H9 (cell line): ENCODE data around the gene SLC38A5. TPM values are rescaled to one million over a fixed set of nuclear protein-coding genes. Genes with fewer than 3 reads are reported as not detected.

ENCODE experiments used
- DNase-seq: peaks from one replicate; pipeline ENCODE4 v3.0.0-alpha.2; 2017
- H2AFZ ChIP-seq: one replicate; pipeline ENCODE4 v1.6.1; 2013; ENCODE audit warnings: mild to moderate bottlenecking, low read length, control low read depth, moderate library complexity
- H2AK5ac ChIP-seq: 2 replicates; pipeline ENCODE4 v1.6.1; 2013; ENCODE audit warnings: low read length, control low read depth, mixed read lengths; ENCODE audit not compliant: insufficient read length
- H2BK120ac ChIP-seq: one replicate; pipeline ENCODE4 v1.6.1; 2013; ENCODE audit warnings: low read depth, mild to moderate bottlenecking, low read length, control low read depth, inconsistent platforms; ENCODE audit not compliant: poor library complexity, severe bottlenecking
- H2BK12ac ChIP-seq: 2 replicates; pipeline ENCODE4 v1.6.1; 2013; ENCODE audit warnings: low read length, control low read depth, mixed read lengths, low read depth; ENCODE audit not compliant: insufficient read length
- H2BK15ac ChIP-seq: 2 replicates; pipeline ENCODE4 v1.6.1; 2013; ENCODE audit warnings: low read depth, low read length, control low read depth
- H2BK20ac ChIP-seq: one replicate; pipeline ENCODE4 v1.6.1; 2013; ENCODE audit warnings: low read depth, mild to moderate bottlenecking, low read length, control low read depth, inconsistent platforms; ENCODE audit not compliant: poor library complexity, severe bottlenecking
- H2BK5ac ChIP-seq: 2 replicates; pipeline ENCODE4 v1.6.1; 2013; ENCODE audit warnings: low read length, control low read depth, mixed read lengths; ENCODE audit not compliant: insufficient read length
- H3K14ac ChIP-seq: 2 replicates; pipeline ENCODE4 v1.6.1; 2013; ENCODE audit warnings: low read length, control low read depth; ENCODE audit not compliant: insufficient read depth
- H3K18ac ChIP-seq: 2 replicates; pipeline ENCODE4 v1.6.1; 2013; ENCODE audit warnings: low read depth, mild to moderate bottlenecking, mixed read lengths, low read length, control low read depth; ENCODE audit not compliant: insufficient read length
- H3K23ac ChIP-seq: 2 replicates; pipeline ENCODE4 v1.6.1; 2013; ENCODE audit warnings: low read length, control low read depth, mixed read lengths, low read depth; ENCODE audit not compliant: insufficient read length
- H3K23me2 ChIP-seq: 2 replicates; pipeline ENCODE4 v1.6.1; 2013; ENCODE audit warnings: low read depth, mild to moderate bottlenecking, mixed read lengths, low read length, control low read depth; ENCODE audit not compliant: insufficient read length, poor library complexity, severe bottlenecking
- H3K27ac ChIP-seq: 2 replicates; pipeline ENCODE4 v1.5.1; 2013; ENCODE audit warnings: low read length, control low read depth, mixed read lengths, low read depth; ENCODE audit not compliant: insufficient read length
- H3K27me3 ChIP-seq: 2 replicates; pipeline ENCODE4 v1.6.1; 2013; ENCODE audit warnings: low read length, control low read depth, inconsistent platforms; ENCODE audit not compliant: insufficient read depth
- H3K4ac ChIP-seq: 2 replicates; pipeline ENCODE4 v1.6.1; 2013; ENCODE audit warnings: low read depth, mild to moderate bottlenecking, control low read depth, inconsistent platforms, low read length, moderate library complexity
- H3K4me1 ChIP-seq: 2 replicates; pipeline ENCODE4 v1.6.1; 2013; ENCODE audit warnings: low read length, control low read depth, inconsistent platforms; ENCODE audit not compliant: insufficient read depth
- H3K4me2 ChIP-seq: 2 replicates; pipeline ENCODE4 v1.6.1; 2013; ENCODE audit warnings: low read length, control low read depth, mixed read lengths; ENCODE audit not compliant: insufficient read length, insufficient read depth
- H3K56ac ChIP-seq: 2 replicates; pipeline ENCODE4 v1.6.1; 2013; ENCODE audit warnings: low read depth, mild to moderate bottlenecking, mixed read lengths, low read length, control low read depth; ENCODE audit not compliant: insufficient read length
- H3K79me1 ChIP-seq: 2 replicates; pipeline ENCODE4 v1.6.1; 2013; ENCODE audit warnings: low read depth, mild to moderate bottlenecking, moderate library complexity, low read length, control low read depth, inconsistent platforms; ENCODE audit not compliant: insufficient read depth, poor library complexity, severe bottlenecking
- H3K79me2 ChIP-seq: 2 replicates; pipeline ENCODE4 v1.6.1; 2013; ENCODE audit warnings: low read length, control low read depth, inconsistent platforms; ENCODE audit not compliant: insufficient read depth
- H3K9ac ChIP-seq: 2 replicates; pipeline ENCODE4 v1.6.1; 2013; ENCODE audit warnings: low read length, control low read depth, mixed read lengths; ENCODE audit not compliant: insufficient read length; ENCODE audit errors: extremely low read depth
- H3K9me3 ChIP-seq: one replicate; pipeline ENCODE4 v1.6.1; 2013; ENCODE audit warnings: low read depth, low read length, inconsistent platforms; ENCODE audit not compliant: control insufficient read depth
- H3T11ph ChIP-seq: one replicate; pipeline ENCODE4 v1.6.1; 2013; ENCODE audit warnings: mild to moderate bottlenecking, low read length, control low read depth, inconsistent platforms
- H4K20me1 ChIP-seq: one replicate; pipeline ENCODE4 v1.6.1; 2013; ENCODE audit not compliant: control insufficient read depth, insufficient read length, insufficient read depth
- H4K5ac ChIP-seq: 2 replicates; pipeline ENCODE4 v1.6.1; 2013; ENCODE audit warnings: low read depth, mild to moderate bottlenecking, mixed read lengths, low read length, control low read depth; ENCODE audit not compliant: insufficient read length
- H4K8ac ChIP-seq: replicated peaks from 2 replicates; pipeline ENCODE4 v1.6.1; 2013; ENCODE audit warnings: low read length, control low read depth, mixed read lengths, low read depth; ENCODE audit not compliant: insufficient read length
- H4K91ac ChIP-seq: 2 replicates; pipeline ENCODE4 v1.6.1; 2013; ENCODE audit warnings: low read depth, mild to moderate bottlenecking, moderate library complexity, mixed read lengths, low read length, control low read depth; ENCODE audit not compliant: insufficient read length
- H3K27ac Mint-ChIP-seq, 3 experiments: 2 replicates in 2 of 3; 3 replicates in 1 of 3; pipeline ENCODE4 v1.8.0; 2020 to 2021; ENCODE audit warnings: mixed read lengths in 3 of 3, mild to moderate bottlenecking in 1 of 3, moderate library complexity in 1 of 3
- H3K27me3 Mint-ChIP-seq: 2 replicates; pipeline ENCODE4 v1.8.0; 2021; ENCODE audit warnings: low read depth, mild to moderate bottlenecking, moderate library complexity, mixed read lengths
- H3K36me3 Mint-ChIP-seq, 3 experiments: 2 replicates in 2 of 3; 3 replicates in 1 of 3; pipeline ENCODE4 v1.8.0; 2020 to 2021; ENCODE audit warnings: low read depth in 3 of 3, mixed read lengths in 3 of 3; ENCODE audit not compliant: insufficient read depth in 1 of 3
- H3K4me1 Mint-ChIP-seq, 2 experiments: 2 replicates each; pipeline ENCODE4 v1.8.0; 2020; ENCODE audit warnings: mixed read lengths in 2 of 2
- H3K4me3 Mint-ChIP-seq, 2 experiments: 2 replicates in 1 of 2; 3 replicates in 1 of 2; pipeline ENCODE4 v1.8.0; 2020 to 2021; ENCODE audit warnings: mild to moderate bottlenecking in 2 of 2, mixed read lengths in 2 of 2, moderate library complexity in 1 of 2
- H3K9me3 Mint-ChIP-seq, 2 experiments: 2 replicates in 1 of 2; 3 replicates in 1 of 2; pipeline ENCODE4 v1.8.0; 2020; ENCODE audit warnings: mild to moderate bottlenecking in 2 of 2, mixed read lengths in 2 of 2, moderate library complexity in 1 of 2
- CTCF ChIP-seq: fragments of 200-600 bp; sonication (generic); conservative IDR thresholded peaks from 3 replicates; pipeline ENCODE4 v1.8.0; 2021; ENCODE audit warnings: antibody characterized with exemption, mild to moderate bottlenecking
- WGBS: extraction: QIAGEN DNeasy Blood & Tissue Kit; methylation state at CpG from one replicate; pipeline ENCODE4 v1.1.7; 2013; ENCODE audit warnings: missing lambda C conversion rate, low lambda C conversion rate, mixed read lengths; ENCODE audit not compliant: insufficient read length; ENCODE audit errors: extremely low coverage; 5-methylcytosine and 5-hydroxymethylcytosine counted together
- total RNA-seq: library from RNA; stranded (reverse); gene quantifications from 2 replicates; pipeline ENCODE4 v1.2.1, GENCODE V29; 2021

The SLC38A5 gene
- total RNA-seq, 1 experiment from 2014 or later, result 28.3 TPM

- Histone ChIP-seq H3K27ac (no peak overlapping the region), H3K79me2 (peaks cover 3% of the 10 kb centered on the region; the same call in 1 of the 2 replicates), H4K91ac (no peak overlapping the region), H2BK120ac (no peak overlapping the region), H2BK15ac (no peak overlapping the region), H4K5ac (no peak overlapping the region), H3K23me2 (no peaks in the 10 kb centered on the region), H3K56ac (no peak overlapping the region), H2AFZ (no peak overlapping the region), H3K23ac (no peak overlapping the region), H3K14ac (no peak overlapping the region), H3K9ac (no peak overlapping the region), H2BK5ac (no peak overlapping the region), H2AK5ac (no peak overlapping the region), H3K18ac (no peak overlapping the region), H2BK20ac (no peak overlapping the region), H4K8ac (no peak overlapping the region), H3K9me3 (peaks cover 35% of the 10 kb centered on the region), H3K4me1 (no peaks in the 10 kb centered on the region), H3K79me1 (no peaks in the 10 kb centered on the region), H3T11ph (no peak overlapping the region), H3K4ac (no peak overlapping the region), H3K27me3 (no peaks in the 10 kb centered on the region), H4K20me1 (no peaks in the 10 kb centered on the region), H2BK12ac (no peak overlapping the region), H3K4me2 (no peak overlapping the region)
- peaks cover 10 to 13% of the 10 kb centered on the region in 2 experiments for H3K4me1 Mint-ChIP-seq
- TF ChIP-seq CTCF, result no peak
- H3K4me3 Mint-ChIP-seq, result 0 out of 5 replicates have a peak overlapping the region, but pooled peaks of 1 of the 2 experiments have one; percentile 7
- DNase-seq, result no peak
- H3K36me3 Mint-ChIP-seq, result peaks cover 32 to 68% (median 52%) of the 10 kb centered on the region in 3 experiments
- H3K27me3 Mint-ChIP-seq, result peaks cover 1% of the 10 kb centered on the region
- peaks cover 75 to 85% of the 10 kb centered on the region in 2 experiments for H3K9me3 Mint-ChIP-seq
- no CpG with 5 or more reads among the region's 5 CpGs for WGBS
- H3K27ac Mint-ChIP-seq, result no peak overlapping the region
These were observed 8.7 kb upstream of the SLC38A5 start for GRCh38 chrX:48478806-48479205.
